ENCODE results near the gene KDM2B. TPM values are rescaled to one million over a fixed set of nuclear protein-coding genes. Genes with fewer than 3 reads are reported as not detected.
A peak's percentile ranks its signal among the peaks of the same experiment; 100 is the strongest.

KDM2B gene
- total RNA-seq, 1 donor from 2014 or later = 79.2 TPM

DNA sequence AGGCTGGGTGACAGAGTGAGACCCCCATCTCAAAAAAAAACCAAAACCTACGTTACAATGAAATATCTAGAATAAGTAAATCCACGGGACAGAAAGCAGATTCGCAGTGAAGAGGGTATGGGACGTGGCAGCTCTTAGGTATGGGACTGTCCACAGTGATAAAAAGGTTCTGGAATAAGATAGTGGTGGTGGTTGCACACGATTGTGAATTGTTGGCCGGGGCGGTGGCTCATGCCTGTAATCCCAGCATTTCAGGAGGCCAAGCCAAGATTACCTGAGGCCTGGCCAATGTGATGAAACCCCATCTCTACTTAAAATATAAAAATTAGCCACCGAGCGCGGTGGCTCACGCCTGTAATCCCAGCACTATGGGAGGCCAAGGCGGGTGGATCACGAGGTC is 76.3 kb downstream of the KDM2B start:
- Mint-ChIP-seq H3K36me3 (ENCODE audit: low read depth) (no peaks in the 10 kb centered on the region), H3K27me3 (ENCODE audit: low read depth) (no peaks in the 10 kb centered on the region), H3K9me3 (no peaks in the 10 kb centered on the region), H3K27ac (ENCODE audit: unreplicated experiment) (no peak overlapping the region), H3K4me3 (no peak overlapping the region), H3K4me1 (peaks cover 9% of the 10 kb centered on the region)
- no peak for DNase-seq (ENCODE audit: low read depth, low spot score)
- TF ChIP-seq CTCF (conservative IDR thresholded peaks at IDR 0.05) = no peak

- TF ChIP-seq CTCF (conservative IDR thresholded peaks at IDR 0.05) = no peak
- H3K27ac Mint-ChIP-seq (ENCODE audit: unreplicated experiment) = no peak overlapping the region
- no peak for DNase-seq (ENCODE audit: low read depth, low spot score)
- H3K27me3 Mint-ChIP-seq (ENCODE audit: low read depth) = no peaks in the 10 kb centered on the region
- H3K4me1 Mint-ChIP-seq = peaks cover 9% of the 10 kb centered on the region
- H3K9me3 Mint-ChIP-seq = no peaks in the 10 kb centered on the region
- no peaks in the 10 kb centered on the region for H3K36me3 Mint-ChIP-seq (ENCODE audit: low read depth)
- no peak overlapping the region for H3K4me3 Mint-ChIP-seq
These were observed 77.4 kb downstream of the KDM2B start for GRCh38 chr12:121503395-121503794.

DNA sequence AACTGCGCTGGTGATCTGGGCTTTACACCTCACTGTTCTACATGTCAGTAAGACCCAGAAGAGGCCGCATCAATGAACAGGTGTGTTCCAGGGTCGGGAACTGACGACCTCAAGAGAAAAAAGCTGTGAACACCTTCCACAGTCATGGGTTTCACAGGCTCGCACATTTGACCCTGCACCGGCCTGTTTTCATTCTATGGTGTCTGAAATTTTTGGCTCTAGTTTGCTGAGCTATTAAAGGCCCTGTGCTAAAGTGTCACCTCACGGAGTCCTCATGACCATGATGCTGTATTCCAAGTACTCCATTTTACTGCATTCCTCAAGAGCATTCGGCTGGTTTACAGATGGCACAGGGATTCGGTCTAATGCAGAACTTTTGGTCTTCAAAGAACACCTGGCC is 78.9 kb downstream of the KDM2B start:
- no peaks in the 10 kb centered on the region for H3K9me3 Mint-ChIP-seq
- no peak for DNase-seq (ENCODE audit: low read depth, low spot score)
- no peak overlapping the region for H3K4me3 Mint-ChIP-seq
- no peak for TF ChIP-seq CTCF (conservative IDR thresholded peaks at IDR 0.05)
- no peak overlapping the region for H3K27ac Mint-ChIP-seq (ENCODE audit: unreplicated experiment)
- H3K36me3 Mint-ChIP-seq (ENCODE audit: low read depth) = no peaks in the 10 kb centered on the region
- peaks cover 9% of the 10 kb centered on the region for H3K4me1 Mint-ChIP-seq
- no peaks in the 10 kb centered on the region for H3K27me3 Mint-ChIP-seq (ENCODE audit: low read depth)

DNA sequence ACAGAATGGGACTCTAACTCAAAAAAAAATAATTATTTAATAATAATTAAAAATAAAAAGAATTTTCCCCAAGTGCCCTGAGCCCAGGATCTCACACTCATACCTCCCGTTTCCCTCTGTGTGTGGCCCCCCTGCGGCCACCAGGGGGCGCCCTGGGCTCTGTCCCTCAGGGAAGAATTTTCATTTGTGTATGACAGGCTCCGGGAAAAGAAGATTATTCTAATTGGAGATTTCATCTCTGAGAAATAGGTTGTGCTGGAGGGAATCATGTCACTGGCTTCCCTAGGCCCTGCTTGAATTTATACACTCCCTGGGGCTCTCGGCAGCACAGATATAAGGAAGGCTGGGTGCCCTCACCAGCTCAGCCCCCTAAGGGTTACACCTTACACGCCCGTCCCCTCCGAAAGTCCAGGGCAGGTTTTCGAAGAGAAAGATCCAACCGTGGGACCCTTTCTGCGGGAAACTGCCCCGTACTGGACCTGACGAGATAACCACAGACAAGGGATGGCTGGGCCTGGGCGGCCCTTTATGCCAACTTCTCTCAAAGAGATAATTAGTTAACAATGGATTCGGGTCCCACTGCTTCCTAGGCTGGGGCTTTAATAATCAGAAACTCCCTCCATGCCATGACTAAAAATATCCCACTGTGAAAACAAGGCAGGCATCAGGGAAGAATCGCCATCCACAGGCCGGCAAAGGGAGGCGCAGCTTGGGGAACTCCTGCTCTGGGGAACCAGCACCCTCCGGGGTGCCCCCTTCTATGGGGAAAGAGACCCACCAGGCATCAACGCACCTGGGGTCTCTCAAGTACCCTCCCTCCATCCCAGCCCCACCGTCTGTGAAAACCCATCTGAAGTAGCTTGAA is 80.7 kb downstream of the KDM2B start:
- no peaks in the 10 kb centered on the region for H3K27me3 Mint-ChIP-seq (ENCODE audit: low read depth)
- TF ChIP-seq CTCF (conservative IDR thresholded peaks at IDR 0.05) = peak; percentile 98
- peaks cover 9% of the 10 kb centered on the region for H3K4me1 Mint-ChIP-seq
- peak overlapping the region; percentile 54 for H3K27ac Mint-ChIP-seq (ENCODE audit: unreplicated experiment)
- no peaks in the 10 kb centered on the region for H3K36me3 Mint-ChIP-seq (ENCODE audit: low read depth)
- H3K4me3 Mint-ChIP-seq = peak overlapping the region; percentile 31
- no peaks in the 10 kb centered on the region for H3K9me3 Mint-ChIP-seq
- peak; percentile 72 for DNase-seq (ENCODE audit: low read depth, low spot score)

- no peaks in the 10 kb centered on the region for H3K9me3 Mint-ChIP-seq
- no peaks in the 10 kb centered on the region for H3K36me3 Mint-ChIP-seq (ENCODE audit: low read depth)
These were observed 85.1 kb downstream of the KDM2B start for GRCh38 chr12:121495746-121496145.

More at GRCh38 chr12:121495746-121496145, 85.1 kb downstream of the KDM2B start:
- no peak overlapping the region for H3K4me3 Mint-ChIP-seq
- DNase-seq (ENCODE audit: low read depth, low spot score) = no peak
- no peaks in the 10 kb centered on the region for H3K27me3 Mint-ChIP-seq (ENCODE audit: low read depth)
- H3K4me1 Mint-ChIP-seq = peaks cover 13% of the 10 kb centered on the region
- no peak for TF ChIP-seq CTCF (conservative IDR thresholded peaks at IDR 0.05)
- no peak overlapping the region for H3K27ac Mint-ChIP-seq (ENCODE audit: unreplicated experiment)

Measured in neural crest cell (in vitro differentiated cells).